HEK293T (cell line): ENCODE results near the gene SMOC2.

Source experiments
- CTCF ChIA-PET: fragments of 350-600 bp; formaldehyde crosslinking; extraction: SDS; loops from one replicate; lab custom pipeline; 2021; ENCODE audit warnings: antibody characterized with exemption, inconsistent platforms; lab: Yijun Ruan, JAX
- POLR2A ChIA-PET: fragments of 350-600 bp; formaldehyde crosslinking; extraction: SDS; loops from one replicate; lab custom pipeline; 2020; ENCODE audit warnings: antibody characterized with exemption, inconsistent platforms; lab: Yijun Ruan, JAX
- DNase-seq: peaks from one replicate; pipeline ENCODE4 v3.0.0; 2012; ENCODE audit warnings: mixed read lengths; ENCODE audit errors: extremely low spot score
- ARNT ChIP-seq: fragments of 450-650 bp; IDR thresholded peaks from 2 replicates; pipeline ENCODE4 v1.6.1; 2017; ENCODE audit warnings: mild to moderate bottlenecking
- BHLHE40 ChIP-seq: fragments of 450-650 bp; IDR thresholded peaks from 2 replicates; pipeline ENCODE4 v1.6.1; 2016; ENCODE audit warnings: mild to moderate bottlenecking, moderate library complexity, borderline replicate concordance
- CTBP1 ChIP-seq: fragments of 450-650 bp; IDR thresholded peaks from 2 replicates; pipeline ENCODE4 v1.6.1; 2016; ENCODE audit warnings: borderline replicate concordance
- ELF4 ChIP-seq: fragments of 450-650 bp; IDR thresholded peaks from 2 replicates; pipeline ENCODE4 v1.6.1; 2017; ENCODE audit warnings: antibody characterized with exemption
- FOXA1 ChIP-seq: fragments of 450-650 bp; IDR thresholded peaks from 2 replicates; pipeline ENCODE4 v1.6.1; 2016; ENCODE audit warnings: mild to moderate bottlenecking
- FOXK2 ChIP-seq: fragments of 450-650 bp; IDR thresholded peaks from 2 replicates; pipeline ENCODE4 v1.6.1; 2016; ENCODE audit warnings: mild to moderate bottlenecking
- FOXM1 ChIP-seq: fragments of 450-650 bp; IDR thresholded peaks from 2 replicates; pipeline ENCODE4 v1.6.1; 2017; ENCODE audit warnings: mild to moderate bottlenecking, borderline replicate concordance
- HDGF ChIP-seq: fragments of 450-650 bp; IDR thresholded peaks from 2 replicates; pipeline ENCODE4 v1.6.1; 2017; ENCODE audit warnings: antibody characterized with exemption, borderline replicate concordance
- L3MBTL2 ChIP-seq: fragments of 450-650 bp; conservative IDR thresholded peaks from 2 replicates; pipeline ENCODE4 v1.6.1; 2016; ENCODE audit warnings: mild to moderate bottlenecking
- LEF1 ChIP-seq: fragments of 450-650 bp; IDR thresholded peaks from 2 replicates; pipeline ENCODE4 v1.6.1; 2017; ENCODE audit warnings: mild to moderate bottlenecking, borderline replicate concordance
- NFRKB ChIP-seq: fragments of 450-650 bp; IDR thresholded peaks from 2 replicates; pipeline ENCODE4 v1.6.1; 2016; ENCODE audit warnings: mild to moderate bottlenecking, moderate library complexity
- SP1 ChIP-seq: fragments of 450-650 bp; IDR thresholded peaks from 2 replicates; pipeline ENCODE4 v1.6.1; 2017
- SUZ12 ChIP-seq: fragments of 450-650 bp; IDR thresholded peaks from 2 replicates; pipeline ENCODE4 v1.6.1; 2016; ENCODE audit warnings: mild to moderate bottlenecking
- TARDBP ChIP-seq: fragments of 450-650 bp; IDR thresholded peaks from 2 replicates; pipeline ENCODE4 v1.6.1; 2016
- ZNF384 ChIP-seq: fragments of 450-650 bp; IDR thresholded peaks from 2 replicates; pipeline ENCODE4 v1.6.1; 2016
- TF ChIP-seq, protein P1 (sequence below): fragments of 450-650 bp; IDR thresholded peaks from 2 replicates; pipeline ENCODE4 v1.6.1; 2016

Gene SMOC2, protein sequence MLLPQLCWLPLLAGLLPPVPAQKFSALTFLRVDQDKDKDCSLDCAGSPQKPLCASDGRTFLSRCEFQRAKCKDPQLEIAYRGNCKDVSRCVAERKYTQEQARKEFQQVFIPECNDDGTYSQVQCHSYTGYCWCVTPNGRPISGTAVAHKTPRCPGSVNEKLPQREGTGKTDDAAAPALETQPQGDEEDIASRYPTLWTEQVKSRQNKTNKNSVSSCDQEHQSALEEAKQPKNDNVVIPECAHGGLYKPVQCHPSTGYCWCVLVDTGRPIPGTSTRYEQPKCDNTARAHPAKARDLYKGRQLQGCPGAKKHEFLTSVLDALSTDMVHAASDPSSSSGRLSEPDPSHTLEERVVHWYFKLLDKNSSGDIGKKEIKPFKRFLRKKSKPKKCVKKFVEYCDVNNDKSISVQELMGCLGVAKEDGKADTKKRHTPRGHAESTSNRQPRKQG

DNA sequence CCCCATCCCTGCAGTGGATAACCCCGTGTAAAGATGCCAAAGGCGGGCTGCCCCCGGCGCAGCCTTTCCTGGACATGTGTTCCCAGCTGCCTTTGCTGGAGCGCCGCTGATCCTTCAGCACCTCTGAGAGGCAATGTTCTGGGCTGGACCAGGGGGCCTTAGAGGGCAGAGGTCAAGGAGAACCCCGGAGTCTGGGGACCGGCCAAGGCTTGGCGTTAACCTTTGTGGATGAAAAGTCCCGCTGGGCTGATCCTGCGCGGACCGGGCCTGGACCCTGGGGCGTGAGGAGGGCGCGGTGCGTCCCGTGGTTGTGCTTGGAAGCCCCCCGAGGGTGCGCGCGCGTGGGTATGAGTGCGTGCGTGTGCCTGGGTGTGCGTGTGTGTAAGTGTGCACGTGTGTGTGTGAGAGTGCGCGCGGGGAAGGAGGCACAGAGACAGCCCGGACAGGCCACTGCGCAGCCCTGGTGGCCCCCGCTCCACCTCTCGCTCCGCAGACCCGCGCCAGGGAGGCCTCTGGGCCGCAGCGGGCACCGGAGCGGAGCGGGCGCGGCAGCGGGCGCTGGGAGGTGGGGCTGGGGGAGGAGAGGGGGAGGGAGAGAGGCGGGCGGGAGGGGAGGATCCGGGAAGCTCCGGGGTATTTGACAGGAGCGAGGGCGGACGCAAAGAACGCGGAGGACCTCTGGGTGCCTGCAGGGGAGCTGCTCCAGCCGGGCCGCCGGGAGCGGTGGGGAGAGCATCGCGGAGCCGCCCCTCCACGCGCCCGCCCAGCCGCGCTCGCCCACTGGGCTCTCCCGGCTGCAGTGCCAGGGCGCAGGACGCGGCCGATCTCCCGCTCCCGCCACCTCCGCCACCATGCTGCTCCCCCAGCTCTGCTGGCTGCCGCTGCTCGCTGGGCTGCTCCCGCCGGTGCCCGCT lies at the start of gene SMOC2:
SMOC2 (plus strand) TSS at position 665 of the 914 bp plus-strand sequence; CDS start at position 852, 187 bp downstream.
- CTCF ChIA-PET = interaction anchor here (0.6 to 0.9 kb wide), 3 partner anchors 9 to 71 kb away, joined by 3 read pairs; no protein-coding TSS in a partner anchor
- TF ChIP-seq SP1 = no peak
- no peak for TF ChIP-seq SUZ12
- no peak for TF ChIP-seq FOXA1
- no peak for TF ChIP-seq ZNF384
- no peak for TF ChIP-seq NFRKB
- no peak for TF ChIP-seq BHLHE40
- TF ChIP-seq FOXK2 = no peak
- TF ChIP-seq L3MBTL2 = no peak
- no peak for TF ChIP-seq LEF1
- TF ChIP-seq ELF4 = no peak
- no peak for TF ChIP-seq CTBP1
- no peak for TF ChIP-seq FOXM1

DNA sequence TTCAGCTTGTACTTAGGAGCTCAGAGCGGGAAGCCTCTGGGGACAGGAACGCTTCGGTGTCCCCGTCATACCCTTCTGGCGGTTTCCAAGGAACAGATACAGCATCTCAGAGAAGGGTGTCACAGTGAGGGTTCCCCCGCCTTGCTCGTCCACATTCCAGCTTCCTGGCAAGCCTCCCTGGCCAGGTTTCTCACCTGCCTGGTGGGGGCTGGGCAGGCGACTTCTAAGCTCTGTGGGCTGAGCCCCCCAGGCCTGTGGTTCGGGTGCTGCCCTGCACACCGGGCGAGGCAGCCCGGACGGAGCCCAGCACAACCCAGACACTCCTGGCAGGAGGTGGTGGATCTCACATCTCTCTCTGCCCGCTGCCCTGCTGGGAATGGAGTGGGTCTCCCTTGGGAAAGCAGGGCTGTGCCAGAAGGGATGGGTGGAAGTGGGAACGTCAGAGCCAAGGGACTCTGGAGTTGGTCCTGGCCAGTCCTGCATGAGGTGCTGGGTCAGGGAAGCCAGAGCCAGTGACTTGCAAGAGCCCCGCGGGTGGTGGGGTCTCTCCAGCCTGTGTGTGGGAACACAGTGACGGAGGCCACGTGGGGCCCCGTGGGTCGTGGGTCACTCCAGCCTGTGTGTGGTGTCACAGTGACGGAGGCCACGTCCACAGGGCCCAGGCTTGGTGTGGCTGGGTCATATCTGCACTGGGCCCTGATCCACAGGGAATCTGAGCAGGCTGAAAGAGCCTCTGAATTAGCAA lies 47.7 kb upstream of the SMOC2 start:
- TF ChIP-seq NFRKB = no peak
- TF ChIP-seq, protein P1, sequence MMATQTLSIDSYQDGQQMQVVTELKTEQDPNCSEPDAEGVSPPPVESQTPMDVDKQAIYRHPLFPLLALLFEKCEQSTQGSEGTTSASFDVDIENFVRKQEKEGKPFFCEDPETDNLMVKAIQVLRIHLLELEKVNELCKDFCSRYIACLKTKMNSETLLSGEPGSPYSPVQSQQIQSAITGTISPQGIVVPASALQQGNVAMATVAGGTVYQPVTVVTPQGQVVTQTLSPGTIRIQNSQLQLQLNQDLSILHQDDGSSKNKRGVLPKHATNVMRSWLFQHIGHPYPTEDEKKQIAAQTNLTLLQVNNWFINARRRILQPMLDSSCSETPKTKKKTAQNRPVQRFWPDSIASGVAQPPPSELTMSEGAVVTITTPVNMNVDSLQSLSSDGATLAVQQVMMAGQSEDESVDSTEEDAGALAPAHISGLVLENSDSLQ = no peak
- no peak for TF ChIP-seq TARDBP
- TF ChIP-seq FOXM1 = no peak
- no peak for TF ChIP-seq CTBP1
- TF ChIP-seq FOXA1 = no peak
- TF ChIP-seq ZNF384 = no peak
- TF ChIP-seq SP1 = no peak
- TF ChIP-seq LEF1 = no peak
- no peak for TF ChIP-seq HDGF
- no peak for TF ChIP-seq ELF4
- TF ChIP-seq L3MBTL2 = no peak
- no peak for TF ChIP-seq BHLHE40
- no peak for TF ChIP-seq FOXK2
- no peak for TF ChIP-seq ARNT
- TF ChIP-seq SUZ12 = no peak
- ChIA-PET POLR2A (no interaction called here), CTCF (no interaction called here)
- DNase-seq = no peak

More for the DNA sequence above, at the start of gene SMOC2:
- DNase-seq = no peak
- POLR2A ChIA-PET = no interaction called here

DNA sequence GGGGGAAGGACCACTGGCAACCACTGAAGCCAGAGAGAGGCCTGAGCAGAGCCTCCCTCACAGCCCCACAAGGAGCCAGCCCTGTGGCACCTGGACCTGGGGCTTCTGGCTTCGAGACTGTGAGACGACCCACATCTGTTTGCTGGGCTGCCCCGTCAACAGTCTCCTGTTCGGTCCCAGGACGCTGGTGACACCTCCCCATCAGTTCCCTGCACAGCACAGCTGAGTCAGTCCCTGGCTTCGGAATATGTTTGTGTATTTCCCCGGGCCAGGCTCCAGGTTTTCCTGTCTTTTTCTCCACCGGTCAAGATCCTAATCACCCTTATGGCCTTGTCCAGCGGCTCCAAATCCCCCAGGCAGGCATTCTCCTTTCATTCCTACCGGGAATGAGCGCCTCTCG lies 46.4 kb upstream of the SMOC2 start:
- no peak for DNase-seq
- TF ChIP-seq LEF1 (no peak), CTBP1 (no peak), ELF4 (no peak), SUZ12 (no peak), FOXK2 (no peak), TARDBP (no peak), FOXM1 (no peak), ZNF384 (no peak), BHLHE40 (no peak), SP1 (no peak), ARNT (no peak), HDGF (no peak)
- TF ChIP-seq, protein P1 = no peak
- ChIA-PET POLR2A (no interaction called here), CTCF (no interaction called here)

DNA sequence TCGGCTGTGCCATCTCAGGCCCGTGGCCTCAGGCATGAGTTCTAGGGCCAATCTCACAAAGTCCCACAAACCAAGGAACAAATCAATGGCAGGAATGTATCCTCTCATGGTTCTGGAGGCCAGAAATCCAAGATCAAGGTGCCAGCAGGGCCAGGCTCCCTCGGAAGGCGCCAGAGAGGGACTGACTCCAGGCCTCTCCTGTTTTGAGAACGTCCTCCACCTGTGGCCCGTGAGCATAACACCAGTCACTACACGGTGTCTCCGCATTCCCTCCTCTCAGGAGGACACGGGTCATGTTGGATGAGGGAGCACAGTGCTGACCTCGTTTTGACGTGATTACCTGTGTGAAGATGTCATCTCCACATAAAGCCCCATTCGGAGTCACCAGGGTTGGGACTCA lies 45.0 kb upstream of the SMOC2 start:
- TF ChIP-seq SUZ12 (no peak), NFRKB (no peak), L3MBTL2 (no peak), FOXK2 (no peak), LEF1 (no peak), CTBP1 (no peak), ZNF384 (no peak), FOXA1 (no peak), ARNT (no peak), FOXM1 (no peak), HDGF (no peak), ELF4 (no peak), SP1 (no peak), BHLHE40 (no peak), TARDBP (no peak)
- TF ChIP-seq, protein P1 = no peak
- ChIA-PET POLR2A (no interaction called here), CTCF (no interaction called here)
- no peak for DNase-seq

DNA sequence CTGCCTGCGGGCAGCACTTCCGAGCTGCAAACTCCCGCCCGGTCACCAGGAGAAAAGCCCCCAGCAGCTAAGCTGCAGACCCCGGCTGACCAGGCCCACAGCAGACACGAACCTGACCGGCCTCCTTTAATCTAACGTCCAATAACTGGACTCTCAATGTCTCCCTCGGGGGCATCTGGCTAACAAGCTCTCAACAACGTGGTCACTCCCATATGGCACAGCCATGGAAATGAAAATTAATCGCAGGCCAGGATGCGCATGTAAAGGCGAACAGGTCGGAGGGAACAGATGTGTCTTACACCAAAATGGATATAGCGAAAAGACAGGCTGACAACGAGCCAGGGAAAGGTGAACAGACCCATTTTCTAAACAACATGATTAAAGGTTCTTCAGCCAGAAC lies 44.4 kb upstream of the SMOC2 start:
- ChIA-PET CTCF (no interaction called here), POLR2A (no interaction called here)
- TF ChIP-seq HDGF (no peak), BHLHE40 (no peak), FOXA1 (no peak), ZNF384 (no peak), FOXK2 (no peak), ARNT (no peak), FOXM1 (no peak), SUZ12 (no peak), LEF1 (no peak), L3MBTL2 (no peak), ELF4 (no peak), TARDBP (no peak), NFRKB (no peak), SP1 (no peak), CTBP1 (no peak)
- TF ChIP-seq, protein P1 = no peak
- no peak for DNase-seq
